BE2C (cell line): Measurements from ENCODE around the gene SPAG9.
A peak's percentile ranks its signal among the peaks of the same experiment; 100 is the strongest.
"Not testable (repeated sequence)": the region's sequence is repeated elsewhere in the genome, so short reads cannot be mapped to it uniquely, and the experiment has no call there.

Experiments used
- DNase-seq: peaks from one replicate; pipeline ENCODE4 v3.0.0-alpha.2; 2020
- H3K27me3 ChIP-seq: fragments of 250-450 bp; sonication (Bioruptor Pico); 2 replicates; pipeline ENCODE4 v1.5.1; 2020; ENCODE audit warnings: mild to moderate bottlenecking
- H3K36me3 ChIP-seq: fragments of 250-450 bp; sonication (Bioruptor Pico); 2 replicates; pipeline ENCODE4 v1.5.1; 2020; ENCODE audit warnings: mild to moderate bottlenecking
- H3K4me1 ChIP-seq: fragments of 250-450 bp; sonication (Bioruptor Pico); 2 replicates; pipeline ENCODE4 v1.5.1; 2020
- H3K4me3 ChIP-seq: 2 replicates; pipeline ENCODE4 v1.5.1; 2011; ENCODE audit warnings: low read depth, low read length
- H3K9me3 ChIP-seq: fragments of 250-450 bp; sonication (Bioruptor Pico); 2 replicates; pipeline ENCODE4 v1.5.1; 2020
- TF ChIP-seq, protein P1 (sequence below): IDR thresholded peaks from 2 replicates; pipeline ENCODE4 v1.5.1; 2012; ENCODE audit warnings: mild to moderate bottlenecking, low read depth, low read length

The SPAG9 gene

DNA sequence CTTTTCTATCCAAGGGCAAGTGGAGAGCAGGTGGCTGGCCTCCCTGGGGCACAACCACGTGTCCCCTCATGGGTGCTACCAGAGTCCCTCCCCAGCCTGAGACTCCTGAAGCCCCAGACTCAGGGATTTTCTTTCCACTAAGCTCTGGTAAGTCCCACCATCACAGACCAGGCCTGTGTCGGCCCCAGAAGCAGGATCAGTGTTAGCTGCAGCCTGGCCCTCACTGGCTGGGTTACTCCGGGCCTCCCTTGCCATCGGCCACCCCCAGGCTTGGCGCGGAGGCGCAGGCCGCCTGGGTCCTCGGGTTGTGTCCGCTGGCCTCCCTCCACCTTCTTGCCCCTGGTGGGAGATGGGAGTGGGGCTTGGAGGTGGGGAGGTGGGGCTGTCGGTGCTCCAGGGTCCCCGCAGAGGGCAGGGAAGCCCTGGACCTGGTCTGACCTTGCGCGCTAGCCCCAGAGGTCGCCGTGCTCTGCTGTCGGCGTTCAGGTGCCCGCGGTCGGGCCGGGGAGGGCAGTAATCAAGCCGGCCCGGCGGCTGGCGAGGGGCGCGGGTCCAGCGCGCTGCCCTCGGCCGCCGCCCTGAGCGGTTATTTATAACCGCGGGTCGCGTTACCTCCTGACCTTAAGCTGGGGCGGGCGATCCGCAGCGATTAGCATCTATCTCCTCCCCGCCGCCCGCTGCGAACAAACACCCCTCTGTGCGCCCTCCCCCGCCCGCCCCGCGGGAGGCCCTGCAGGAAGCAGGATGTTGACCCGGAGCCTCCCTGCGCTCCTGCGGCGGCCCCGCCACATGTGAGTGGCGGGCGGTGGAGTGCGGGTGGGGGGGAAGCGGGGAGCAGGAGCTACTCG lies 176.4 kb downstream of the SPAG9 start:
- TF ChIP-seq, protein P1, sequence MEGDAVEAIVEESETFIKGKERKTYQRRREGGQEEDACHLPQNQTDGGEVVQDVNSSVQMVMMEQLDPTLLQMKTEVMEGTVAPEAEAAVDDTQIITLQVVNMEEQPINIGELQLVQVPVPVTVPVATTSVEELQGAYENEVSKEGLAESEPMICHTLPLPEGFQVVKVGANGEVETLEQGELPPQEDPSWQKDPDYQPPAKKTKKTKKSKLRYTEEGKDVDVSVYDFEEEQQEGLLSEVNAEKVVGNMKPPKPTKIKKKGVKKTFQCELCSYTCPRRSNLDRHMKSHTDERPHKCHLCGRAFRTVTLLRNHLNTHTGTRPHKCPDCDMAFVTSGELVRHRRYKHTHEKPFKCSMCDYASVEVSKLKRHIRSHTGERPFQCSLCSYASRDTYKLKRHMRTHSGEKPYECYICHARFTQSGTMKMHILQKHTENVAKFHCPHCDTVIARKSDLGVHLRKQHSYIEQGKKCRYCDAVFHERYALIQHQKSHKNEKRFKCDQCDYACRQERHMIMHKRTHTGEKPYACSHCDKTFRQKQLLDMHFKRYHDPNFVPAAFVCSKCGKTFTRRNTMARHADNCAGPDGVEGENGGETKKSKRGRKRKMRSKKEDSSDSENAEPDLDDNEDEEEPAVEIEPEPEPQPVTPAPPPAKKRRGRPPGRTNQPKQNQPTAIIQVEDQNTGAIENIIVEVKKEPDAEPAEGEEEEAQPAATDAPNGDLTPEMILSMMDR, result no peak
- Histone ChIP-seq H3K4me3 (peak overlapping the region; percentile 64), H3K4me1 (peaks cover 35% of the 10 kb centered on the region), H3K36me3 (no peaks in the 10 kb centered on the region), H3K27me3 (no peaks in the 10 kb centered on the region), H3K9me3 (no peaks in the 10 kb centered on the region)
- DNase-seq, result peak; percentile 85

DNA sequence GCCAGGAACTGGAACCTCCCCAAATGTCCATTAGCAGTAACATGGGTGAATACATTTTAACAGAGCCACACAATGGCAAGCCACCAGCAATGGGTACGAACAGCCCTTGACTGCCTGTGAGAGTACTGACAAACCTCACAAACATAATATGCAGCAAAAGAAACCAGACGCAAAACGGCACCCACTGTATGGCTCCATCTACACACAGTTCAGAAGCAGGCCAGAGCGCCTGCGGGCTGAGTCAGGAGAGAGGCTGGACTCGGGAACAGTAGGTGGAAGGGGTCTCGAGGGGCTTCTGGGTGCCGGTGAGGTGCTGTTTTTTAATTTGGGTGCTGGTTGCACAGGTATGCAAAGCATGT lies 177.1 kb downstream of the SPAG9 start:
- Histone ChIP-seq H3K9me3 (no peaks in the 10 kb centered on the region), H3K36me3 (no peaks in the 10 kb centered on the region), H3K4me3 (peak overlapping the region; percentile 64), H3K27me3 (no peaks in the 10 kb centered on the region), H3K4me1 (peaks cover 27% of the 10 kb centered on the region)
- peak; percentile 68 for DNase-seq
- TF ChIP-seq, protein P1, result no peak

DNA sequence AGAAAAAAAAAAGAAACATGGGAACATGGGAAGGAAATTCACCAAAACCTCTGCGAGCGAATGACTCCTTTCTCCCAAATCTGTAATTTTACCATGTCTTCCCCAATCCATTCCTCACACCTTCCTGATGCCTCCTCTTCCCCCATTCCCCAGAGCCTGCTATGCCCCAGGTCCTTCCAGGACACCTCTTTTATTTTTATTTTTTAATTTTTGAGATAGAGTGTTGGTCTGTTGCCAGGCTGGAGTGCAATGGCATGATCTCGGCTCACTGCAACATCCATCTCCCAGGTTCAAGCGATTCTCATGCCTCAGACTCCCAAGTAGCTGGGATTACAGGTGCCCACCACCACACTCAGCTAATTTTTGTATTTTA lies 179.0 kb downstream of the SPAG9 start:
- not testable (repeated sequence) for H3K27me3 ChIP-seq, DNase-seq, H3K36me3 ChIP-seq, H3K4me3 ChIP-seq, H3K9me3 ChIP-seq
- peaks cover 16% of the 10 kb centered on the region for H3K4me1 ChIP-seq

DNA sequence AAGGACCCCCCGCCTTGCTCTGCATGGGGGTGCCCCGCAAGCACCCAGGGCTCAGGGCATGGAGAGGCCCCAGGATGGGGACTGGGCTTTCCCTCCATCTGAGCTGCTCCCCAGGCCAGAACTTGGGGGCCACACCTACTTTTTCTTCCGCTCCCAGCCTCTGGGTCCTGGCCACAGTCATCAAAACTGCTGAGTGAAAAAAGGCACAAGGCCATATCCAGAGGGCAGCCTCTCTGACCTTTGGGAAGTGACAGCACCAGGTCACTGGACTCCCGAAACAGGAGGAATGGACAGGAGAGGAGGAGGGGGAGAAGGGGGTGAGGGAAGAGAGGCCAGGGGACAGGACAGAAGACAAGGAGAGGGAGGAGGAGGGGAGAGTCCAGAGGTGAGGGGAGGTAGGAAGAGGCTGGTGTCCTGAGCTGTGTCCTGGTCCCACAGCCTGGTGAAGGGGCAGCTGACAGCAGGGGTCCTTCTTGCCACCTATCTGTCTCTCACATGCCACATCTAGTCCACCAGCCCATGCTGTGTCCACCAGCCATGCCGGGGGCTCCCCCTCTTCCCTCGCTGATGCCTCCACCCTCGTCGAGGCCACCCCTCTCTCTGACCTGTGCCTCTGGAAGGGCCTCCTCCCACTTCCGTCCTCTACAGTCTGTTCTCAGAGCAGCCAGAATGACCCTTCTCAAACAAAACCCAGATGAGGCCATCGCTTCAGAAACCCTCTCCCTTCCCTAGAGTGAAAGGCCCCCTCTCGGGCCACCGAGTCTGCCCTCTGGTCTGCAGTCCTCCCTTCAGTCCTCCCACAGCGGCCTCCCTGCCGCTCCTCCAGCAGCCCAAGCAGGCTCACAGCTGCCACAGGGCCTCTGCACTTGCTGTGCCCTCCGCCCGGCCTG lies 180.6 kb downstream of the SPAG9 start:
- no peak for DNase-seq
- Histone ChIP-seq H3K36me3 (no peaks in the 10 kb centered on the region), H3K4me1 (peaks cover 21% of the 10 kb centered on the region), H3K4me3 (no peak overlapping the region), H3K9me3 (no peaks in the 10 kb centered on the region), H3K27me3 (no peaks in the 10 kb centered on the region)
- TF ChIP-seq, protein P1, result no peak

GRCh38 chr17:50939542-50939794 lies 181.2 kb downstream of the SPAG9 start:
- Histone ChIP-seq H3K4me3 (no peak overlapping the region), H3K36me3 (no peaks in the 10 kb centered on the region), H3K27me3 (no peaks in the 10 kb centered on the region), H3K4me1 (peaks cover 22% of the 10 kb centered on the region), H3K9me3 (no peaks in the 10 kb centered on the region)
- TF ChIP-seq, protein P1, result no peak
- no peak for DNase-seq

GRCh38 chr17:50938821-50939541 lies 181.7 kb downstream of the SPAG9 start:
- no peaks in the 10 kb centered on the region for H3K9me3 ChIP-seq
- no peak for DNase-seq
- no peak overlapping the region for H3K4me3 ChIP-seq
- no peaks in the 10 kb centered on the region for H3K27me3 ChIP-seq
- TF ChIP-seq, protein P1, result no peak
- H3K36me3 ChIP-seq, result no peaks in the 10 kb centered on the region
- peaks cover 22% of the 10 kb centered on the region for H3K4me1 ChIP-seq
